ENCODE results near the gene UTP25.
"Not testable (repeated sequence)": the region's sequence is repeated elsewhere in the genome, so short reads cannot be mapped to it uniquely, and the experiment has no call there.

UTP25 gene

DNA sequence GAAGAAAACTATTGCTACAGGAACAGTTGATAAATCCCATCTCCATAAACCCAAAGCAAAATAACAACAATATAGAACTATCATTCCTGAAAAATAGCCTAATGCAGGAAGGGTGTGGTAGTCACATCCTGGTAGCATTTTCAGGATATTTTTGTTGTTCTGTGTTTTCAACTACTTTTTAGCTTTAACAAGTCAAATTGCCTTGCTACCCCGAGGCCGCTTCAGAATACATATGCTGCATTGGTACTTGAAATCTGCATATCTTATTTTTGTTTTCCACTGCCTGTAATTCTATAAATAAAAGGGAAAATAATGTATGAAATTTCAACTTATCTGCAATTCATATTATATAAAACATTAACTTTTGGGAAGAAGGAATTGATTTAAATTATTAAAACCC, 73.4 kb downstream of the UTP25 start:
- no peak overlapping the region for H3K27ac Mint-ChIP-seq
- no peaks in the 10 kb centered on the region for H3K9me3 Mint-ChIP-seq (ENCODE audit: low read depth)
- H3K4me3 Mint-ChIP-seq, result no peak overlapping the region
- H3K4me1 Mint-ChIP-seq (ENCODE audit: low read depth), result peaks cover under 1% of the 10 kb centered on the region
- H3K36me3 Mint-ChIP-seq, result no peaks in the 10 kb centered on the region
- peaks cover 4% of the 10 kb centered on the region for H3K27me3 Mint-ChIP-seq

DNA sequence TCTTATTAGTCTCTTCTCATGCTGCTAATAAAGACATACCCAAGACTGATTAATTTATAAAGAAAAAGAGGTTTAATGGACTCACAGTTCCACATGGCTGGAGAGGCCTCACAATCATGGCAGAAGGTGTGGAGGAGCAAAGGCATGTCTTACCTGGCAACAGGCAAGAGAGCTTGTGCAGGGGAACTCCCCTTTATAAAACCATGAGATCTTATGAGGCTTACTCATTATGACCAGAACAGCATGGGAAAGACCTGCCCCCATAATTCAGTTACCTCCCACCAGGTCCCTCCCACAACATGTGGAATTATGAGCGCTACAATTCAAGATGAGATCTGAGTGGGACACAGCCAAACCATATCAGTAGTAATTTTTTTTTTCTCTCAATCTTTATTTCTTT, 77.0 kb downstream of the UTP25 start:
- H3K9me3 Mint-ChIP-seq (ENCODE audit: low read depth); H3K27me3 Mint-ChIP-seq; H3K27ac Mint-ChIP-seq; H3K4me3 Mint-ChIP-seq; H3K36me3 Mint-ChIP-seq; H3K4me1 Mint-ChIP-seq (ENCODE audit: low read depth): not testable (repeated sequence)

Data from activated naive CD8-positive, alpha-beta T cell (primary cell).